HEK293 (cell line): Measurements from ENCODE around the gene SLC25A6.

Experiments
- SETDB1 ChIP-seq: IDR thresholded peaks from one replicate; pipeline ENCODE4 v1.6.1; 2017; ENCODE audit warnings: mild to moderate bottlenecking, low read length, moderate library complexity, mixed read lengths; ENCODE audit not compliant: insufficient read length
- ZNF155 ChIP-seq: fragments of 450-650 bp; formaldehyde crosslinking; IDR thresholded peaks from 2 replicates; pipeline ENCODE4 v1.5.1; 2016; ENCODE audit warnings: missing biosample characterization, missing genetic modification characterization
- ZNF174 ChIP-seq: fragments of 450-650 bp; formaldehyde crosslinking; IDR thresholded peaks from 2 replicates; pipeline ENCODE4 v1.5.0; 2017; ENCODE audit warnings: missing biosample characterization, mild to moderate bottlenecking, missing genetic modification characterization
- ZNF747 ChIP-seq: fragments of 450-650 bp; formaldehyde crosslinking; IDR thresholded peaks from 2 replicates; pipeline ENCODE4 v1.5.1; 2016; ENCODE audit warnings: missing biosample characterization, missing genetic modification characterization

DNA sequence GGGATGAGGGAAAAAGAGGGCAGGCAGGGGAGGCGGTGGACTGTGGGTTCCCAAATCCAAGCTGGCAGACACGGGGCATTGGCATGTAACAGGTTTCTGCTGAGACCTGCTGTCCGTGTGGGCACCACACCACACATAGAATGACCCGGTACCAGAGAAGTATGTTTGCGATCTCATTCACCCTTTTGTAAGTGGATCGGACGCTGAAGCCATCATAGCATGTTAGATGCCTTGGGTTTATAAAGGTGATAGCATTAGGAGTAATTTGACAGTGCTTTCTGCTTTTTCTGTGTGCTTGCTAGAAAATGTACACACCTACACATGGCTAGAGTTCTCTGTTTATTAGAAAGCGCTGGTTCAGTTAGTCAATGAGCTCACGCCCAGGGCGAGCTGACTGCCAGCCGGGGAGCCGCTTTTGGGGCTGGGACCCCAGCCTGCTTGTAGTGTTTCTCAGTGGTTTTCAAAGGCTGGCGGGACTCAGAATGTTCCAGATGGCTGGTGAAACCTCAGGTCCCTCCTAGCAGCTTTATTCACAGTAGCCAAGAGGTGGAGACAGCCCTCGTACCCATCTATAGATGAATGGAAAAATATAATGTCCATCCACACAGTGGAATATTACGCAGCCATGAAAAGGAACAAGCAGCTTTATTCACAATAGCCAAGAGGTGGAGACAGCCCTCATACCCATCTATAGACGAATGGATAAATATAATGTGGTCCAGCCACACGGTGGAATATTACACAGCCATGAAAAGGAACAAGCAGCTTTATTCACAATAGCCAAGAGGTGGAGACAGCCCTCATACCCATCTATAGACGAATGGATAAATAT lies 54.7 kb downstream of the SLC25A6 start:
- TF ChIP-seq ZNF174 (tag by site-specific recombination) (no peak), ZNF155 (tag by site-specific recombination) (no peak), SETDB1 (no peak), ZNF747 (tag by site-specific recombination) (no peak)
